Measurements from ENCODE around the gene ST3GAL4. TPM values are rescaled to one million over a fixed set of nuclear protein-coding genes. Genes with fewer than 3 reads are reported as not detected.
"Not testable (repeated sequence)": the region's sequence is repeated elsewhere in the genome, so short reads cannot be mapped to it uniquely, and the experiment has no call there.

The ST3GAL4 gene
- total RNA-seq, 1 donor from 2014 or later = 61.4 TPM

GRCh38 chr11:126384449-126385070 is 29.1 kb downstream of the ST3GAL4 start:
- no peak for TF ChIP-seq CTCF (IDR thresholded peaks at IDR 0.05)
- Histone ChIP-seq H3K27ac (no peak overlapping the region), H3K9me3 (no peaks in the 10 kb centered on the region), H3K4me1 (no peaks in the 10 kb centered on the region), H3K27me3 (no peaks in the 10 kb centered on the region), H3K4me3 (no peak overlapping the region), H3K36me3 (peaks cover 0 to 2% of the 10 kb centered on the region in 2 donors)
- intact Hi-C loops (cut with DNase I) = no loop called here
- DNase-seq (ENCODE audit: low spot score in 2 of 2) = no peak

- H3K27me3 ChIP-seq = no peaks in the 10 kb centered on the region
- H3K4me1 ChIP-seq = no peaks in the 10 kb centered on the region
- TF ChIP-seq CTCF (IDR thresholded peaks at IDR 0.05) = no peak
- no peaks in the 10 kb centered on the region for H3K36me3 ChIP-seq
- H3K4me3 ChIP-seq = no peak overlapping the region
- intact Hi-C loops (cut with DNase I) = no loop called here
- DNase-seq (ENCODE audit: low spot score in 2 of 2) = no peak
- H3K9me3 ChIP-seq = no peaks in the 10 kb centered on the region
- H3K27ac ChIP-seq = no peak overlapping the region
These were observed 30.7 kb downstream of the ST3GAL4 start for GRCh38 chr11:126385991-126386728.

- H3K4me3 ChIP-seq; H3K4me1 ChIP-seq; intact Hi-C loops (cut with DNase I); DNase-seq (ENCODE audit: low spot score in 2 of 2); H3K27ac ChIP-seq; H3K9me3 ChIP-seq; H3K27me3 ChIP-seq; H3K36me3 ChIP-seq: not testable (repeated sequence)
These were observed 31.2 kb downstream of the ST3GAL4 start for GRCh38 chr11:126386729-126387071.

GRCh38 chr11:126387857-126388256 is 32.4 kb downstream of the ST3GAL4 start:
- Histone ChIP-seq H3K27ac (no peak overlapping the region), H3K27me3 (no peaks in the 10 kb centered on the region), H3K9me3 (no peaks in the 10 kb centered on the region), H3K4me1 (no peaks in the 10 kb centered on the region), H3K4me3 (no peak overlapping the region), H3K36me3 (no peaks in the 10 kb centered on the region)
- intact Hi-C loops (cut with DNase I) = no loop called here
- TF ChIP-seq CTCF (IDR thresholded peaks at IDR 0.05) = no peak
- no peak for DNase-seq (ENCODE audit: low spot score in 2 of 2)

GRCh38 chr11:126390272-126390867 is 34.9 kb downstream of the ST3GAL4 start:
- H3K27me3 ChIP-seq = no peaks in the 10 kb centered on the region
- no peak for DNase-seq (ENCODE audit: low spot score in 2 of 2)
- TF ChIP-seq CTCF (IDR thresholded peaks at IDR 0.05) = no peak
- no peak overlapping the region for H3K4me3 ChIP-seq
- no peaks in the 10 kb centered on the region for H3K4me1 ChIP-seq
- no peak overlapping the region for H3K27ac ChIP-seq
- intact Hi-C loops (cut with DNase I) = no loop called here
- H3K9me3 ChIP-seq = no peaks in the 10 kb centered on the region
- no peaks in the 10 kb centered on the region for H3K36me3 ChIP-seq

- DNase-seq (ENCODE audit: low spot score in 2 of 2) = no peak
- H3K27me3 ChIP-seq = no peaks in the 10 kb centered on the region
- intact Hi-C loops (cut with DNase I) = no loop called here
- no peaks in the 10 kb centered on the region for H3K36me3 ChIP-seq
- no peak for TF ChIP-seq CTCF (IDR thresholded peaks at IDR 0.05)
- H3K4me1 ChIP-seq = no peaks in the 10 kb centered on the region
- H3K27ac ChIP-seq = no peak overlapping the region
- no peaks in the 10 kb centered on the region for H3K9me3 ChIP-seq
- no peak overlapping the region for H3K4me3 ChIP-seq
These were observed 35.9 kb downstream of the ST3GAL4 start for GRCh38 chr11:126391286-126391954.

Measured in ascending aorta (tissue), 2 donors.